Cardiac muscle cell (in vitro differentiated cells and primary cell): ENCODE results near the gene LSM11. TPM values are rescaled to one million over a fixed set of nuclear protein-coding genes. Genes with fewer than 3 reads are reported as not detected.

Source experiments
- DNase-seq, 2 donors: peaks; one replicate each; pipeline versions ENCODE4 v3.0.0 to v3.0.0-alpha.2; 2010 to 2017; ENCODE audit warnings: low read depth in 1 of 2, low spot score in 1 of 2
- H3K27ac ChIP-seq: fragments of 200-600 bp; sonication (generic); 2 replicates; pipeline ENCODE4 v1.5.1; 2016
- H3K27me3 ChIP-seq: fragments of 200-600 bp; sonication (generic); 2 replicates; pipeline ENCODE4 v1.6.0; 2016; ENCODE audit warnings: control low read depth
- H3K36me3 ChIP-seq: fragments of 200-600 bp; sonication (generic); 2 replicates; pipeline ENCODE4 v1.5.1; 2016; ENCODE audit warnings: control low read depth
- H3K4me1 ChIP-seq: fragments of 200-600 bp; sonication (generic); 2 replicates; pipeline ENCODE4 v1.8.1; 2017; ENCODE audit warnings: low read depth, mild to moderate bottlenecking, mixed run types
- H3K4me3 ChIP-seq: fragments of 200-600 bp; sonication (generic); 2 replicates; pipeline ENCODE4 v1.5.1; 2016; ENCODE audit warnings: mild to moderate bottlenecking
- H3K9me3 ChIP-seq: fragments of 200-600 bp; sonication (generic); 2 replicates; pipeline ENCODE4 v1.5.1; 2017; ENCODE audit warnings: low read depth, mild to moderate bottlenecking, control low read depth
- polyA plus RNA-seq: library from polyadenylated mRNA; unstranded; fragments of >200 nt; fragmentation: Nextera tagmentation; extraction: Ambion mirVana; gene quantifications from 2 replicates; pipeline ENCODE4 v1.2.1, GENCODE V29; 2016
- total RNA-seq: library from RNA; depleted of rRNA; stranded (reverse); fragments of >200 nt; gene quantifications from 2 replicates; pipeline ENCODE4 v1.2.3, GENCODE V29; 2016
- TF ChIP-seq, protein P1 (sequence below): IDR thresholded peaks from 2 replicates; pipeline ENCODE4 v1.5.1; 2012; ENCODE audit warnings: low read depth, mild to moderate bottlenecking, low read length

LSM11 gene
- total and polyA plus RNA-seq, 2 experiments from 2014 or later: 1.6 to 5.5 TPM

- Histone ChIP-seq H3K27me3 (no peaks in the 10 kb centered on the region), H3K4me3 (no peak overlapping the region), H3K4me1 (no peaks in the 10 kb centered on the region), H3K36me3 (no peaks in the 10 kb centered on the region), H3K27ac (no peak overlapping the region), H3K9me3 (no peaks in the 10 kb centered on the region)
- no peak for DNase-seq
- TF ChIP-seq, protein P1, sequence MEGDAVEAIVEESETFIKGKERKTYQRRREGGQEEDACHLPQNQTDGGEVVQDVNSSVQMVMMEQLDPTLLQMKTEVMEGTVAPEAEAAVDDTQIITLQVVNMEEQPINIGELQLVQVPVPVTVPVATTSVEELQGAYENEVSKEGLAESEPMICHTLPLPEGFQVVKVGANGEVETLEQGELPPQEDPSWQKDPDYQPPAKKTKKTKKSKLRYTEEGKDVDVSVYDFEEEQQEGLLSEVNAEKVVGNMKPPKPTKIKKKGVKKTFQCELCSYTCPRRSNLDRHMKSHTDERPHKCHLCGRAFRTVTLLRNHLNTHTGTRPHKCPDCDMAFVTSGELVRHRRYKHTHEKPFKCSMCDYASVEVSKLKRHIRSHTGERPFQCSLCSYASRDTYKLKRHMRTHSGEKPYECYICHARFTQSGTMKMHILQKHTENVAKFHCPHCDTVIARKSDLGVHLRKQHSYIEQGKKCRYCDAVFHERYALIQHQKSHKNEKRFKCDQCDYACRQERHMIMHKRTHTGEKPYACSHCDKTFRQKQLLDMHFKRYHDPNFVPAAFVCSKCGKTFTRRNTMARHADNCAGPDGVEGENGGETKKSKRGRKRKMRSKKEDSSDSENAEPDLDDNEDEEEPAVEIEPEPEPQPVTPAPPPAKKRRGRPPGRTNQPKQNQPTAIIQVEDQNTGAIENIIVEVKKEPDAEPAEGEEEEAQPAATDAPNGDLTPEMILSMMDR: no peak
Observed at GRCh38 chr5:157732130-157732514, 11.4 kb upstream of the LSM11 start.

- H3K9me3 ChIP-seq: no peaks in the 10 kb centered on the region
- TF ChIP-seq, protein P1: no peak
- H3K36me3 ChIP-seq: no peaks in the 10 kb centered on the region
- H3K27ac ChIP-seq: no peak overlapping the region
- no peaks in the 10 kb centered on the region for H3K27me3 ChIP-seq
- H3K4me1 ChIP-seq: no peaks in the 10 kb centered on the region
- no peak for DNase-seq
- no peak overlapping the region for H3K4me3 ChIP-seq
Observed at GRCh38 chr5:157732596-157733262, 10.8 kb upstream of the LSM11 start.

GRCh38 chr5:157734436-157734835 lies 9.1 kb upstream of the LSM11 start:
- Histone ChIP-seq H3K4me3 (no peak overlapping the region), H3K4me1 (no peaks in the 10 kb centered on the region), H3K36me3 (no peaks in the 10 kb centered on the region), H3K27ac (no peak overlapping the region), H3K27me3 (no peaks in the 10 kb centered on the region), H3K9me3 (no peaks in the 10 kb centered on the region)
- TF ChIP-seq, protein P1: no peak
- DNase-seq: no peak

- DNase-seq: no peak
Observed at GRCh38 chr5:157735991-157736390, 7.5 kb upstream of the LSM11 start.

GRCh38 chr5:157739388-157740228 lies 3.9 kb upstream of the LSM11 start:
- no peaks in the 10 kb centered on the region for H3K36me3 ChIP-seq
- no peak for DNase-seq
- no peaks in the 10 kb centered on the region for H3K27me3 ChIP-seq
- TF ChIP-seq, protein P1: no peak
- H3K4me1 ChIP-seq: no peaks in the 10 kb centered on the region
- H3K27ac ChIP-seq: no peak overlapping the region
- H3K4me3 ChIP-seq: no peak overlapping the region
- no peaks in the 10 kb centered on the region for H3K9me3 ChIP-seq

More at GRCh38 chr5:157735991-157736390, 7.5 kb upstream of the LSM11 start:
- H3K4me1 ChIP-seq: no peaks in the 10 kb centered on the region
- H3K27me3 ChIP-seq: no peaks in the 10 kb centered on the region
- no peaks in the 10 kb centered on the region for H3K9me3 ChIP-seq
- H3K4me3 ChIP-seq: no peak overlapping the region
- no peak overlapping the region for H3K27ac ChIP-seq
- no peaks in the 10 kb centered on the region for H3K36me3 ChIP-seq
- TF ChIP-seq, protein P1: no peak
